Measurements from ENCODE around the gene UCK2. TPM values are rescaled to one million over a fixed set of nuclear protein-coding genes. Genes with fewer than 3 reads are reported as not detected.

Gene UCK2
- total RNA-seq, 1 donor from 2014 or later, result 44.2 TPM

- Mint-ChIP-seq H3K4me3 (ENCODE audit: unreplicated experiment) (no peak overlapping the region), H3K27me3 (ENCODE audit: low read depth) (no peaks in the 10 kb centered on the region), H3K27ac (ENCODE audit: unreplicated experiment) (no peak overlapping the region), H3K4me1 (ENCODE audit: low read depth) (peaks cover 84% of the 10 kb centered on the region), H3K36me3 (ENCODE audit: low read depth) (no peaks in the 10 kb centered on the region), H3K9me3 (ENCODE audit: low read depth) (no peaks in the 10 kb centered on the region)
- no peak for TF ChIP-seq CTCF (IDR thresholded peaks at IDR 0.05)
- DNase-seq (ENCODE audit: low spot score), result no peak
These were observed 29.2 kb downstream of the UCK2 start for GRCh38 chr1:165856606-165857005.

- DNase-seq (ENCODE audit: low spot score), result no peak
- no peak overlapping the region for H3K4me3 Mint-ChIP-seq (ENCODE audit: unreplicated experiment)
- no peak for TF ChIP-seq CTCF (IDR thresholded peaks at IDR 0.05)
- H3K9me3 Mint-ChIP-seq (ENCODE audit: low read depth), result no peaks in the 10 kb centered on the region
- no peak overlapping the region for H3K27ac Mint-ChIP-seq (ENCODE audit: unreplicated experiment)
- peaks cover 81% of the 10 kb centered on the region for H3K4me1 Mint-ChIP-seq (ENCODE audit: low read depth)
- H3K36me3 Mint-ChIP-seq (ENCODE audit: low read depth), result no peaks in the 10 kb centered on the region
- no peaks in the 10 kb centered on the region for H3K27me3 Mint-ChIP-seq (ENCODE audit: low read depth)
These were observed 29.8 kb downstream of the UCK2 start for GRCh38 chr1:165857046-165857801.

- H3K27me3 Mint-ChIP-seq (ENCODE audit: low read depth), result no peaks in the 10 kb centered on the region
- H3K4me1 Mint-ChIP-seq (ENCODE audit: low read depth), result peaks cover 81% of the 10 kb centered on the region
- no peak for TF ChIP-seq CTCF (IDR thresholded peaks at IDR 0.05)
- no peaks in the 10 kb centered on the region for H3K9me3 Mint-ChIP-seq (ENCODE audit: low read depth)
- H3K36me3 Mint-ChIP-seq (ENCODE audit: low read depth), result no peaks in the 10 kb centered on the region
- no peak for DNase-seq (ENCODE audit: low spot score)
- peak overlapping the region; percentile 19 for H3K27ac Mint-ChIP-seq (ENCODE audit: unreplicated experiment)
- no peak overlapping the region for H3K4me3 Mint-ChIP-seq (ENCODE audit: unreplicated experiment)
These were observed 31.0 kb downstream of the UCK2 start for GRCh38 chr1:165858364-165858823.

- H3K36me3 Mint-ChIP-seq (ENCODE audit: low read depth), result no peaks in the 10 kb centered on the region
- H3K9me3 Mint-ChIP-seq (ENCODE audit: low read depth), result no peaks in the 10 kb centered on the region
- H3K4me3 Mint-ChIP-seq (ENCODE audit: unreplicated experiment), result no peak overlapping the region
- no peak for DNase-seq (ENCODE audit: low spot score)
- no peak overlapping the region for H3K27ac Mint-ChIP-seq (ENCODE audit: unreplicated experiment)
- H3K4me1 Mint-ChIP-seq (ENCODE audit: low read depth), result peaks cover 75% of the 10 kb centered on the region
- no peak for TF ChIP-seq CTCF (IDR thresholded peaks at IDR 0.05)
- H3K27me3 Mint-ChIP-seq (ENCODE audit: low read depth), result no peaks in the 10 kb centered on the region
These were observed 31.8 kb downstream of the UCK2 start for GRCh38 chr1:165858967-165859845.

- Mint-ChIP-seq H3K36me3 (ENCODE audit: low read depth) (no peaks in the 10 kb centered on the region), H3K9me3 (ENCODE audit: low read depth) (no peaks in the 10 kb centered on the region), H3K27me3 (ENCODE audit: low read depth) (no peaks in the 10 kb centered on the region), H3K27ac (ENCODE audit: unreplicated experiment) (no peak overlapping the region), H3K4me3 (ENCODE audit: unreplicated experiment) (no peak overlapping the region), H3K4me1 (ENCODE audit: low read depth) (peaks cover 67% of the 10 kb centered on the region)
- no peak for TF ChIP-seq CTCF (IDR thresholded peaks at IDR 0.05)
- no peak for DNase-seq (ENCODE audit: low spot score)
These were observed 32.7 kb downstream of the UCK2 start for GRCh38 chr1:165860065-165860464.

All from chondrocyte (in vitro differentiated cells).